ENCODE results near the gene PHKA2.

Gene PHKA2

GRCh38 chrX:18961686-18962085, 22.2 kb downstream of the PHKA2 start:
- Histone ChIP-seq H3K4me1 (ENCODE audit: insufficient read depth, insufficient read length) (no peaks in the 10 kb centered on the region), H3K4me3 (ENCODE audit: insufficient read length, low read depth) (no peak overlapping the region), H3K27me3 (ENCODE audit: insufficient read depth, insufficient read length) (no peaks in the 10 kb centered on the region), H3K9ac (ENCODE audit: insufficient read length, low read depth) (no peak overlapping the region), H3K9me3 (ENCODE audit: insufficient read depth, low read length) (no peaks in the 10 kb centered on the region), H3K36me3 (ENCODE audit: insufficient read depth, insufficient read length, low read length) (no peaks in the 10 kb centered on the region)
- TF ChIP-seq SUZ12 (IDR thresholded peaks at IDR 0.05; ENCODE audit: extremely low read depth, insufficient read depth, insufficient read length), result no peak
- TF ChIP-seq ZNF274 (IDR thresholded peaks at IDR 0.05; ENCODE audit: low read depth, low read length), result no peak
- no peak for TF ChIP-seq YY1 (IDR thresholded peaks at IDR 0.05; ENCODE audit: insufficient read depth, insufficient read length)
- DNase-seq (ENCODE audit: low read depth, low spot score), result no peak

DNA sequence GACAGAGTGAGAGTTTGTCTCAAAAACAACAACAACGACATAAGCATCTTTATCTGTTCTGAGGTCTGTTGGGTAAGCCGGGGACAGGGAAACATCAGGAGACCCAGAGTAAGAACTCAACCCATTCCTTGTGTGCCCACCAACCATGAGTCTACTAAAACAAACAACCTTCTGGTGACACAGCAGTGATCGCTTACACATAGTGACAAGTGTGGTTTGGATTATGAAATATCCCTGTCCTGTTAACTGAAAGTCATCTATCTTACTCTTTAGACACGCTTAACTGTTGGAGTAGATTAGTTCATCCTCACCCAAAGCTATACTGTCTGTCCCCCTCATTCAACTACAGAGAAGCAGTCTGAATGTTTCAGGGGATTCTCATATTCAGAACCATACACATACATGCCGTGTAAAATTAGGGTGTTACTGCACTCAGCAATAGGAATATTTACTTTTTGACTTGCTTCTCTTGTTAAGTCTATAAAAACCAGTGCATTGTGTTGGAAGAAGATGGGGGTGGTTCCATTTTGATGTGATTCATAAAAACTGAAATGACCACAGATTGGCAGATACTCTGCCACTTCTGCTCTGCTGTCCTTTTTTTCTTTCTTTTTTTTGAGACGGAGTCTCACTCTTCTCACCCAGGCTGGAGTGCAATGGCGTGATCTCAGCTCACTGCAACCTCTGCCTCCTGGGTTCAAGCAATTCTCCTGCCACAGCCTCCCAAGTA, 27.4 kb downstream of the PHKA2 start:
- Histone ChIP-seq H3K4me3 (ENCODE audit: insufficient read length, low read depth) (no peak overlapping the region), H3K27me3 (ENCODE audit: insufficient read depth, insufficient read length) (no peaks in the 10 kb centered on the region), H3K9me3 (ENCODE audit: insufficient read depth, low read length) (no peaks in the 10 kb centered on the region), H3K36me3 (ENCODE audit: insufficient read depth, insufficient read length, low read length) (no peaks in the 10 kb centered on the region), H3K4me1 (ENCODE audit: insufficient read depth, insufficient read length) (no peaks in the 10 kb centered on the region), H3K9ac (ENCODE audit: insufficient read length, low read depth) (no peak overlapping the region)
- no peak for DNase-seq (ENCODE audit: low read depth, low spot score)
- TF ChIP-seq SUZ12 (IDR thresholded peaks at IDR 0.05; ENCODE audit: extremely low read depth, insufficient read depth, insufficient read length) (no peak), ZNF274 (IDR thresholded peaks at IDR 0.05; ENCODE audit: low read depth, low read length) (no peak), YY1 (IDR thresholded peaks at IDR 0.05; ENCODE audit: insufficient read depth, insufficient read length) (no peak)

- Histone ChIP-seq H3K9me3 (ENCODE audit: insufficient read depth, low read length) (no peaks in the 10 kb centered on the region), H3K36me3 (ENCODE audit: insufficient read depth, insufficient read length, low read length) (peaks cover 7% of the 10 kb centered on the region), H3K4me3 (ENCODE audit: insufficient read length, low read depth) (no peak overlapping the region), H3K9ac (ENCODE audit: insufficient read length, low read depth) (no peak overlapping the region), H3K4me1 (ENCODE audit: insufficient read depth, insufficient read length) (no peaks in the 10 kb centered on the region), H3K27me3 (ENCODE audit: insufficient read depth, insufficient read length) (no peaks in the 10 kb centered on the region)
- DNase-seq (ENCODE audit: low read depth, low spot score), result no peak
- no peak for TF ChIP-seq YY1 (IDR thresholded peaks at IDR 0.05; ENCODE audit: insufficient read depth, insufficient read length)
- no peak for TF ChIP-seq ZNF274 (IDR thresholded peaks at IDR 0.05; ENCODE audit: low read depth, low read length)
- no peak for TF ChIP-seq SUZ12 (IDR thresholded peaks at IDR 0.05; ENCODE audit: extremely low read depth, insufficient read depth, insufficient read length)
Measured at GRCh38 chrX:18955676-18956075, 28.2 kb downstream of the PHKA2 start.

GRCh38 chrX:18951032-18951431, 32.9 kb downstream of the PHKA2 start:
- Histone ChIP-seq H3K9ac (ENCODE audit: insufficient read length, low read depth) (no peak overlapping the region), H3K27me3 (ENCODE audit: insufficient read depth, insufficient read length) (no peaks in the 10 kb centered on the region), H3K9me3 (ENCODE audit: insufficient read depth, low read length) (no peaks in the 10 kb centered on the region), H3K4me1 (ENCODE audit: insufficient read depth, insufficient read length) (no peaks in the 10 kb centered on the region), H3K4me3 (ENCODE audit: insufficient read length, low read depth) (no peak overlapping the region), H3K36me3 (ENCODE audit: insufficient read depth, insufficient read length, low read length) (peaks cover 12% of the 10 kb centered on the region)
- TF ChIP-seq ZNF274 (IDR thresholded peaks at IDR 0.05; ENCODE audit: low read depth, low read length) (no peak), SUZ12 (IDR thresholded peaks at IDR 0.05; ENCODE audit: extremely low read depth, insufficient read depth, insufficient read length) (no peak), YY1 (IDR thresholded peaks at IDR 0.05; ENCODE audit: insufficient read depth, insufficient read length) (no peak)
- no peak for DNase-seq (ENCODE audit: low read depth, low spot score)

DNA sequence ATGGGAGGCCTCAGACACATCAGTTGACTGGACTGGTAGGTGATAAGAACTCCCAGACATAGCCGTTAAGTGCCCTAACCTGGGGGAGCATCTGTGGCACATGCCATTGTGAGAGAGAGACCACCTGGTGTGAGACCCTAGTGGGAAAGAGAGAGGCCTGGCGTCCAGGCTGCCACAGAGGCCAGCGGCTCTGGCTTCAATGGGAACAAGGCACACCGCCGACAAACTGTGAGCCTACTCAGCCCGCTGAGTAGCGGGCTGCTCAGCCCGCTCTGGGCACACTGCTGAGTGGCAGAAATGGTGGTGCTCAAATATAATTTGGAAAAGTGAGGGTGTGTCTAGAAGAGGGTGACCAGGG, 34.0 kb downstream of the PHKA2 start:
- peaks cover 15% of the 10 kb centered on the region for H3K36me3 ChIP-seq (ENCODE audit: insufficient read depth, insufficient read length, low read length)
- no peak for DNase-seq (ENCODE audit: low read depth, low spot score)
- no peaks in the 10 kb centered on the region for H3K4me1 ChIP-seq (ENCODE audit: insufficient read depth, insufficient read length)
- H3K9ac ChIP-seq (ENCODE audit: insufficient read length, low read depth), result no peak overlapping the region
- H3K4me3 ChIP-seq (ENCODE audit: insufficient read length, low read depth), result no peak overlapping the region
- H3K9me3 ChIP-seq (ENCODE audit: insufficient read depth, low read length), result no peaks in the 10 kb centered on the region
- no peaks in the 10 kb centered on the region for H3K27me3 ChIP-seq (ENCODE audit: insufficient read depth, insufficient read length)
- TF ChIP-seq YY1 (IDR thresholded peaks at IDR 0.05; ENCODE audit: insufficient read depth, insufficient read length), result no peak
- no peak for TF ChIP-seq ZNF274 (IDR thresholded peaks at IDR 0.05; ENCODE audit: low read depth, low read length)
- TF ChIP-seq SUZ12 (IDR thresholded peaks at IDR 0.05; ENCODE audit: extremely low read depth, insufficient read depth, insufficient read length), result no peak

DNA sequence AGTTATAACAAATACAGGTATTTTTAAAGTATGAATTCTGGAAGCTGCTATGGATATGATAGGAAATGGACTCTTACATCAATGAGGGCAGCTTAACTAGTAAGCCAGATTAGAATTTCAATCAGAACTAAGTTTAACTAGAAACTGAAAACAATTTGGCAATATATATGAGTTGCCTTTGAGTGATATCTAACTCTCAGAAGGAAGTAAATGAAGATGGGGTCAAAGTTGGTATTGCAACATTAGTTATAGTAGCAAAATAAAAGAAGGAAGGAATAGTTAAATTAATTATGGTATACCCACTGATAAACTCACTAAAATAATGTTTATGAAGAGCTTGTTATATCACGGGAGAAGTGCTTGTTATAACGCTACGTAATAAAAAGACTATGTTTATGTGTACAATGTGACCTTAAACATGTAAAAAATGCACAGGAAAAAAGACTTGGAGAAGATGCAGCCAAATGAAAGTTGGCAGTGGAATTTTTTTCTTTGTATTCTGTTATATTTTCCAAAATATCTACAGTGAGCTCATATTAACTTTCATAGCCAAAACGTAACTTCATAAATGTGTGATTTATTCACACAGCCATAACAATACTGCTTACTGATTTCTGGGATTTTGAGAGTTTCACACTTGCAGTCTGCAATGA, 34.5 kb downstream of the PHKA2 start:
- TF ChIP-seq YY1 (IDR thresholded peaks at IDR 0.05; ENCODE audit: insufficient read depth, insufficient read length) (no peak), SUZ12 (IDR thresholded peaks at IDR 0.05; ENCODE audit: extremely low read depth, insufficient read depth, insufficient read length) (no peak), ZNF274 (IDR thresholded peaks at IDR 0.05; ENCODE audit: low read depth, low read length) (no peak)
- H3K36me3 ChIP-seq (ENCODE audit: insufficient read depth, insufficient read length, low read length), result peaks cover 20% of the 10 kb centered on the region

DNA sequence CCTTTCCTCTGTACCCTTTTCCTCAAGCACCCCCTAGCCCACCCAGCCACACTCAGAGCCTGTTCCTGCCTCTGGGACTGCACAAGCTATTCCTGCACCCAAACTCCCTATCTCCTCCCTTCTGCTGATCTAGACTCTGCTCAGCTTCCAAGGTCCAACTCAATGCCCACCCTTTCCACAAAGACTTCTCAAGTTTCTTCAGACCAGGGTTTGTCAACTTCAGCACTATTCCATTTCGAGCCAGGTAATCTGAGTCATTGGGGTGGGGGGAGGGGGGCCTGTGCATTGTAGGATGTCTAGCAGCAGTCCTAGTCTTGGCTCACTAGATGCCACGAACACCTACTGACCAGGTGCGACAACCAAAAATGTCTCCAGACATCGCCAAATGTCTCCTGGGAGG, 37.3 kb downstream of the PHKA2 start:
- H3K9ac ChIP-seq (ENCODE audit: insufficient read length, low read depth), result no peak overlapping the region
- no peaks in the 10 kb centered on the region for H3K4me1 ChIP-seq (ENCODE audit: insufficient read depth, insufficient read length)
- H3K27me3 ChIP-seq (ENCODE audit: insufficient read depth, insufficient read length), result no peaks in the 10 kb centered on the region
- no peaks in the 10 kb centered on the region for H3K9me3 ChIP-seq (ENCODE audit: insufficient read depth, low read length)
- DNase-seq (ENCODE audit: low read depth, low spot score), result no peak
- peaks cover 38% of the 10 kb centered on the region for H3K36me3 ChIP-seq (ENCODE audit: insufficient read depth, insufficient read length, low read length)
- TF ChIP-seq YY1 (IDR thresholded peaks at IDR 0.05; ENCODE audit: insufficient read depth, insufficient read length), result no peak
- no peak for TF ChIP-seq SUZ12 (IDR thresholded peaks at IDR 0.05; ENCODE audit: extremely low read depth, insufficient read depth, insufficient read length)
- no peak for TF ChIP-seq ZNF274 (IDR thresholded peaks at IDR 0.05; ENCODE audit: low read depth, low read length)
- H3K4me3 ChIP-seq (ENCODE audit: insufficient read length, low read depth), result no peak overlapping the region

More for the DNA sequence above, 34.5 kb downstream of the PHKA2 start:
- Histone ChIP-seq H3K27me3 (ENCODE audit: insufficient read depth, insufficient read length) (no peaks in the 10 kb centered on the region), H3K4me1 (ENCODE audit: insufficient read depth, insufficient read length) (no peaks in the 10 kb centered on the region), H3K4me3 (ENCODE audit: insufficient read length, low read depth) (no peak overlapping the region), H3K9ac (ENCODE audit: insufficient read length, low read depth) (no peak overlapping the region), H3K9me3 (ENCODE audit: insufficient read depth, low read length) (no peaks in the 10 kb centered on the region)
- no peak for DNase-seq (ENCODE audit: low read depth, low spot score)
